MM.1S (cell line): ENCODE data around the gene NME7.

Source experiments
- EZH2 ChIP-seq: fragments of 300-600 bp; sonication (generic); optimal IDR thresholded peaks from 2 replicates; pipeline ENCODE3; 2017; ENCODE audit warnings: low read depth, mild to moderate bottlenecking, antibody characterized with exemption, low read length, mixed read lengths
- EZH2phosphoT487 ChIP-seq: fragments of 300-600 bp; sonication (generic); IDR thresholded peaks from 2 replicates; pipeline ENCODE4 v1.6.1; 2018; ENCODE audit warnings: antibody characterized with exemption, low read length
- TF ChIP-seq, protein P1 (sequence below): fragments of 300-600 bp; sonication (generic); IDR thresholded peaks from 2 replicates; pipeline ENCODE4 v1.5.1; 2016; ENCODE audit warnings: antibody characterized with exemption, low read length, mixed read lengths

DNA sequence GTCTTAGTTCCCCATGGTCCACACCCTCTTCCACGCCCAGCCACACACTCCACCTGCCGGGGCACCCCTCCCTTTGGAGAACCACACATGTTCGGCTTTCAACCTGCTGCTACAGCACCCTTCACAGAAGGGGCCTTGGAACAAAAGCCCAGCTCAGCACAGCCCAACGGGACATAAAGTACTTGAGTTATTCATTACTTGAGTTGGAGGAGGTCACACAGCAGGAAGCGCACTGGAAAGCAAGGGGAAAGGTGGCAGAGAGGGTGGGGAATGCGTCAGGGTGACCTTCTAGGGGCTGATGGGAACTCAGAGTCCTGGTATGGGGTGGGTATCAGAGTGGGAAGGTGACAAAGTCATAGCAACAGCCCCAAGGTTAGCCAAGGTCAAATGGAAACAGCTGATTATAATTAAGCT, 264.1 kb downstream of the NME7 start:
- TF ChIP-seq, protein P1, sequence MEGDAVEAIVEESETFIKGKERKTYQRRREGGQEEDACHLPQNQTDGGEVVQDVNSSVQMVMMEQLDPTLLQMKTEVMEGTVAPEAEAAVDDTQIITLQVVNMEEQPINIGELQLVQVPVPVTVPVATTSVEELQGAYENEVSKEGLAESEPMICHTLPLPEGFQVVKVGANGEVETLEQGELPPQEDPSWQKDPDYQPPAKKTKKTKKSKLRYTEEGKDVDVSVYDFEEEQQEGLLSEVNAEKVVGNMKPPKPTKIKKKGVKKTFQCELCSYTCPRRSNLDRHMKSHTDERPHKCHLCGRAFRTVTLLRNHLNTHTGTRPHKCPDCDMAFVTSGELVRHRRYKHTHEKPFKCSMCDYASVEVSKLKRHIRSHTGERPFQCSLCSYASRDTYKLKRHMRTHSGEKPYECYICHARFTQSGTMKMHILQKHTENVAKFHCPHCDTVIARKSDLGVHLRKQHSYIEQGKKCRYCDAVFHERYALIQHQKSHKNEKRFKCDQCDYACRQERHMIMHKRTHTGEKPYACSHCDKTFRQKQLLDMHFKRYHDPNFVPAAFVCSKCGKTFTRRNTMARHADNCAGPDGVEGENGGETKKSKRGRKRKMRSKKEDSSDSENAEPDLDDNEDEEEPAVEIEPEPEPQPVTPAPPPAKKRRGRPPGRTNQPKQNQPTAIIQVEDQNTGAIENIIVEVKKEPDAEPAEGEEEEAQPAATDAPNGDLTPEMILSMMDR: no peak
- TF ChIP-seq EZH2: no peak
- TF ChIP-seq EZH2phosphoT487: no peak
